Kidney epithelial cell (primary cell): Measurements from ENCODE around the gene TPK1. TPM values are rescaled to one million over a fixed set of nuclear protein-coding genes. Genes with fewer than 3 reads are reported as not detected.

Source experiments
- DNase-seq: peaks from one replicate; pipeline ENCODE4 v3.0.0-alpha.2; 2010; ENCODE audit warnings: low read depth
- H3K27me3 ChIP-seq: 2 replicates; pipeline ENCODE4 v1.6.0; 2011; ENCODE audit warnings: low read length; ENCODE audit not compliant: control insufficient read depth, insufficient read depth
- H3K36me3 ChIP-seq: 2 replicates; pipeline ENCODE4 v1.5.1; 2011; ENCODE audit warnings: low read length; ENCODE audit not compliant: control insufficient read depth, insufficient read depth
- H3K4me3 ChIP-seq: 2 replicates; pipeline ENCODE4 v1.5.1; 2011; ENCODE audit warnings: low read depth, mild to moderate bottlenecking, control low read depth, low read length
- CTCF ChIP-seq: IDR thresholded peaks from 2 replicates; pipeline ENCODE4 v1.5.1; 2011; ENCODE audit warnings: mild to moderate bottlenecking, moderate library complexity, low read length, control low read depth, inconsistent platforms; ENCODE audit not compliant: insufficient read depth, poor library complexity, severe bottlenecking
- total RNA-seq: library from RNA; depleted of rRNA; stranded (reverse); fragments of >200 nt; gene quantifications from 2 replicates; pipeline ENCODE4 v1.2.3, GENCODE V29; 2015

Gene TPK1
- total RNA-seq, 1 donor from 2014 or later: 3.8 TPM

- no peak for DNase-seq
- H3K4me3 ChIP-seq: no peak overlapping the region
- H3K27me3 ChIP-seq: no peaks in the 10 kb centered on the region
- no peak for TF ChIP-seq CTCF
- H3K36me3 ChIP-seq: no peaks in the 10 kb centered on the region
Measured at GRCh38 chr7:144717720-144718119, 118.1 kb downstream of the TPK1 start.

- no peak for DNase-seq
- Histone ChIP-seq H3K27me3 (no peaks in the 10 kb centered on the region), H3K4me3 (no peak overlapping the region), H3K36me3 (no peaks in the 10 kb centered on the region)
- no peak for TF ChIP-seq CTCF
Measured at GRCh38 chr7:144713850-144714249, 122.0 kb downstream of the TPK1 start.

GRCh38 chr7:144710791-144711190 is 125.1 kb downstream of the TPK1 start:
- H3K36me3 ChIP-seq: no peaks in the 10 kb centered on the region
- DNase-seq: no peak
- no peak overlapping the region for H3K4me3 ChIP-seq
- no peaks in the 10 kb centered on the region for H3K27me3 ChIP-seq
- no peak for TF ChIP-seq CTCF

GRCh38 chr7:144709066-144709465 is 126.8 kb downstream of the TPK1 start:
- TF ChIP-seq CTCF: no peak
- H3K4me3 ChIP-seq: no peak overlapping the region
- H3K36me3 ChIP-seq: no peaks in the 10 kb centered on the region
- no peak for DNase-seq
- no peaks in the 10 kb centered on the region for H3K27me3 ChIP-seq

GRCh38 chr7:144691240-144691639 is 144.6 kb downstream of the TPK1 start:
- no peak overlapping the region for H3K4me3 ChIP-seq
- TF ChIP-seq CTCF: no peak
- no peaks in the 10 kb centered on the region for H3K27me3 ChIP-seq
- H3K36me3 ChIP-seq: no peaks in the 10 kb centered on the region
- DNase-seq: no peak

- Histone ChIP-seq H3K4me3 (no peak overlapping the region), H3K36me3 (no peaks in the 10 kb centered on the region), H3K27me3 (no peaks in the 10 kb centered on the region)
- TF ChIP-seq CTCF: no peak
- DNase-seq: no peak
Measured at GRCh38 chr7:144682581-144683280, 153.1 kb downstream of the TPK1 start.
